Hepatocyte (in vitro differentiated cells): ENCODE results near the gene TMBIM1. TPM values are rescaled to one million over a fixed set of nuclear protein-coding genes. Genes with fewer than 3 reads are reported as not detected.

Source experiments
- DNase-seq: peaks from one replicate; pipeline ENCODE4 v3.0.0-alpha.2; 2016; ENCODE audit warnings: low spot score
- H2AFZ ChIP-seq: fragments of 200-600 bp; sonication (generic); 2 replicates; pipeline ENCODE4 v1.6.0; 2016; ENCODE audit warnings: antibody characterized with exemption, mild to moderate bottlenecking
- H3K27ac ChIP-seq: fragments of 200-600 bp; sonication (generic); 2 replicates; pipeline ENCODE4 v1.5.1; 2016; ENCODE audit warnings: mild to moderate bottlenecking
- H3K27me3 ChIP-seq: fragments of 200-600 bp; sonication (generic); 2 replicates; pipeline ENCODE4 v1.6.1; 2016
- H3K36me3 ChIP-seq: fragments of 200-600 bp; sonication (generic); replicated peaks from 2 replicates; pipeline ENCODE4 v1.5.1; 2016; ENCODE audit warnings: low read depth; ENCODE audit not compliant: insufficient read depth
- H3K4me1 ChIP-seq: fragments of 200-600 bp; sonication (generic); 2 replicates; pipeline ENCODE4 v1.5.1; 2016; ENCODE audit warnings: mild to moderate bottlenecking, moderate library complexity; ENCODE audit not compliant: insufficient read depth
- H3K4me2 ChIP-seq: fragments of 200-600 bp; sonication (generic); 2 replicates; pipeline ENCODE4 v1.6.0; 2016
- H3K4me3 ChIP-seq: fragments of 200-600 bp; sonication (generic); 2 replicates; pipeline ENCODE4 v1.5.1; 2016; ENCODE audit warnings: mild to moderate bottlenecking
- H3K79me2 ChIP-seq: fragments of 200-600 bp; sonication (generic); 2 replicates; pipeline ENCODE4 v1.6.0; 2017; ENCODE audit warnings: mild to moderate bottlenecking
- H3K9me2 ChIP-seq: fragments of 200-600 bp; sonication (generic); replicated peaks from 2 replicates; pipeline ENCODE4 v1.6.0; 2017; ENCODE audit warnings: mild to moderate bottlenecking; ENCODE audit not compliant: insufficient read depth
- H3K9me3 ChIP-seq: fragments of 200-600 bp; sonication (generic); 2 replicates; pipeline ENCODE4 v1.5.1; 2016; ENCODE audit warnings: low read depth, mild to moderate bottlenecking
- H4K20me1 ChIP-seq: fragments of 200-600 bp; sonication (generic); 2 replicates; pipeline ENCODE4 v1.6.0; 2016; ENCODE audit warnings: mild to moderate bottlenecking; ENCODE audit not compliant: insufficient read depth, poor library complexity, severe bottlenecking
- CTCF ChIP-seq: fragments of 200-600 bp; sonication (generic); IDR thresholded peaks from 2 replicates; pipeline ENCODE4 v1.5.1; 2016; ENCODE audit warnings: antibody characterized with exemption, mild to moderate bottlenecking; ENCODE audit not compliant: poor library complexity
- EZH2 ChIP-seq: fragments of 200-600 bp; sonication (generic); IDR thresholded peaks from 2 replicates; pipeline ENCODE4 v1.6.1; 2016; ENCODE audit warnings: antibody characterized with exemption, mild to moderate bottlenecking, borderline replicate concordance
- EZH2phosphoT487 ChIP-seq: fragments of 200-600 bp; sonication (generic); IDR thresholded peaks from one replicate; pipeline ENCODE4 v1.6.1; 2018; ENCODE audit warnings: antibody characterized with exemption, mild to moderate bottlenecking, low read depth, moderate library complexity; ENCODE audit not compliant: unreplicated experiment, severe bottlenecking
- WGBS: methylation state at CpG from one replicate; pipeline ENCODE4 v1.1.6; 2016; ENCODE audit warnings: low lambda C conversion rate; ENCODE audit errors: missing lambda C conversion rate; 5-methylcytosine and 5-hydroxymethylcytosine counted together
- polyA plus RNA-seq: library from polyadenylated mRNA; unstranded; fragments of >200 nt; fragmentation: Nextera tagmentation; extraction: Ambion mirVana; gene quantifications from 2 replicates; pipeline ENCODE4 v1.2.1, GENCODE V29; 2016
- total RNA-seq: library from RNA; depleted of rRNA; stranded (reverse); fragments of >200 nt; gene quantifications from 2 replicates; pipeline ENCODE4 v1.2.3, GENCODE V29; 2014

TMBIM1 gene
- total and polyA plus RNA-seq, 2 experiments from 2014 or later: 224 to 302 TPM

DNA sequence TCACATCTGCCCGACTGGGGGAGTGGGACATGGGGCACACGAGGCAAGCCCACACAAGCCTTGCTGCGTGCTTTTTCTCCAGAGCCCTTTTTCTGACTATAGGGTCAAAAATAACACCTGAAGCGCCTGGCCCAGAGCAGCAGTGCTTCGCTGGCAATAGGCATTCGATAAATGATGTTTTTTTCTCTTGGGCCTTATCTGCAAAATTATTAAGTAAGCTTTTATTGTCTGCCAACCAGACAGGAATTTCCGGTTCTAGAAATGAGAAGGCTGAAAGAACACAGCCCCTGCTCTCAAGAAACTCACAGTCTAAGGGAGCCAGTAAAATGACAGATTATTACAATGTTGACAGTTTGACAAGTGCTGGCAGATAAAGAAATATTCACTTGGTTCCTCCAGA, 2.7 kb upstream of the TMBIM1 start:
- H3K4me3 ChIP-seq: no peak overlapping the region
- DNase-seq: peak; percentile 78
- no peaks in the 10 kb centered on the region for H3K9me2 ChIP-seq
- no peaks in the 10 kb centered on the region for H3K27me3 ChIP-seq
- peak overlapping the region; percentile 93 for H3K27ac ChIP-seq
- H3K36me3 ChIP-seq: no peaks in the 10 kb centered on the region
- WGBS: 28% methylated on average over 7 of the region's 7 CpGs
- peaks cover 38% of the 10 kb centered on the region for H3K4me1 ChIP-seq
- peaks cover 27% of the 10 kb centered on the region for H3K79me2 ChIP-seq
- peak overlapping the region; percentile 48 for H3K4me2 ChIP-seq
- H2AFZ ChIP-seq: no peak overlapping the region
- no peaks in the 10 kb centered on the region for H4K20me1 ChIP-seq
- H3K9me3 ChIP-seq: no peaks in the 10 kb centered on the region
- TF ChIP-seq CTCF (no peak), EZH2 (no peak), EZH2phosphoT487 (no peak)

GRCh38 chr2:218294430-218295022, 2.2 kb upstream of the TMBIM1 start:
- Histone ChIP-seq H3K79me2 (peaks cover 31% of the 10 kb centered on the region), H4K20me1 (no peaks in the 10 kb centered on the region), H3K27ac (peak overlapping the region; percentile 93), H3K4me1 (peaks cover 41% of the 10 kb centered on the region), H3K9me3 (no peaks in the 10 kb centered on the region), H3K4me2 (peak overlapping the region; percentile 47), H2AFZ (no peak overlapping the region), H3K4me3 (no peak overlapping the region), H3K27me3 (no peaks in the 10 kb centered on the region), H3K36me3 (no peaks in the 10 kb centered on the region), H3K9me2 (no peaks in the 10 kb centered on the region)
- TF ChIP-seq EZH2 (no peak), CTCF (no peak), EZH2phosphoT487 (no peak)
- no peak for DNase-seq
- 73% methylated on average over 5 of the region's 5 CpGs for WGBS

- 70% methylated on average over 5 of the region's 5 CpGs for WGBS
- H3K36me3 ChIP-seq: no peaks in the 10 kb centered on the region
- H3K79me2 ChIP-seq: peaks cover 37% of the 10 kb centered on the region
- H3K4me3 ChIP-seq: no peak overlapping the region
- H3K9me3 ChIP-seq: no peaks in the 10 kb centered on the region
- H3K9me2 ChIP-seq: no peaks in the 10 kb centered on the region
- no peak for TF ChIP-seq EZH2
- no peak for TF ChIP-seq CTCF
- no peak for TF ChIP-seq EZH2phosphoT487
- DNase-seq: no peak
- peaks cover 47% of the 10 kb centered on the region for H3K4me1 ChIP-seq
- H3K27ac ChIP-seq: peak overlapping the region; percentile 93
- H2AFZ ChIP-seq: no peak overlapping the region
- H4K20me1 ChIP-seq: no peaks in the 10 kb centered on the region
- no peaks in the 10 kb centered on the region for H3K27me3 ChIP-seq
- peak overlapping the region; percentile 47 for H3K4me2 ChIP-seq
Measured at GRCh38 chr2:218293715-218294429, 1.6 kb upstream of the TMBIM1 start.
